SK-N-SH (cell line): ENCODE measurements around the gene SLC7A14. TPM values are rescaled to one million over a fixed set of nuclear protein-coding genes. Genes with fewer than 3 reads are reported as not detected.

Experiments used
- CTCF ChIA-PET: fragments of 300-600, 350-600 bp; formaldehyde crosslinking; extraction: SDS; loops from one replicate; lab custom pipeline; 2021; lab: Yijun Ruan, JAX
- POLR2A ChIA-PET: fragments of 350-600 bp; sonication (Branson Sonifier 250); formaldehyde crosslinking; extraction: SDS; loops from one replicate; lab custom pipeline; 2020; ENCODE audit warnings: antibody characterized with exemption, inconsistent platforms; lab: Yijun Ruan, JAX
- DNase-seq: peaks from one replicate; pipeline ENCODE4 v3.0.0; 2012
- H2AFZ ChIP-seq: fragments of 200-600 bp; sonication (generic); 2 replicates; pipeline ENCODE4 v1.8.1; 2016; ENCODE audit warnings: antibody characterized with exemption, mild to moderate bottlenecking, low read depth
- H3F3A ChIP-seq: fragments of 200-600 bp; sonication (generic); replicated peaks from 2 replicates; pipeline ENCODE3; 2016; ENCODE audit warnings: antibody characterized with exemption, mild to moderate bottlenecking; ENCODE audit not compliant: insufficient read depth
- H3K27ac ChIP-seq, 2 experiments: fragments of 200-500 bp in 1 of 2; fragments of 200-600 bp in 1 of 2; sonication (Bioruptor generic) in 1 of 2; sonication (generic), shearing (Covaris generic) in 1 of 2; 2 replicates each; pipeline versions ENCODE4 v1.5.1 to v1.6.1; 2014 to 2016; ENCODE audit warnings: low read depth in 2 of 2, inconsistent platforms in 1 of 2, low read length in 1 of 2, mild to moderate bottlenecking in 1 of 2, mixed read lengths in 1 of 2
- H3K27me3 ChIP-seq: fragments of 200-600 bp; sonication (generic), shearing (Covaris generic); 2 replicates; pipeline ENCODE4 v1.6.1; 2016; ENCODE audit warnings: mixed run types; ENCODE audit not compliant: insufficient read depth
- H3K36me3 ChIP-seq, 2 experiments: fragments of 200-500 bp in 1 of 2; fragments of 200-600 bp in 1 of 2; sonication (Bioruptor generic) in 1 of 2; sonication (generic) in 1 of 2; replicated peaks in 1 of 2; 2 replicates each; pipeline versions ENCODE3 to v1.5.1; 2014 to 2016; ENCODE audit warnings: low read length in 1 of 2, mild to moderate bottlenecking in 1 of 2; ENCODE audit not compliant: insufficient read depth in 2 of 2, control insufficient read depth in 1 of 2
- H3K4me1 ChIP-seq, 2 experiments: fragments of 200-500 bp in 1 of 2; fragments of 200-600 bp in 1 of 2; sonication (Bioruptor generic) in 1 of 2; sonication (generic), shearing (Covaris generic) in 1 of 2; 2 replicates each; pipeline versions ENCODE4 v1.5.1 to v1.6.1; 2014 to 2016; ENCODE audit warnings: low read depth in 1 of 2, low read length in 1 of 2, mixed run types in 1 of 2; ENCODE audit not compliant: insufficient read depth in 2 of 2, control insufficient read depth in 1 of 2
- H3K4me2 ChIP-seq: fragments of 200-600 bp; sonication (generic), shearing (Covaris generic); 2 replicates; pipeline ENCODE4 v1.6.1; 2017; ENCODE audit warnings: mixed run types
- H3K4me3 ChIP-seq, 2 experiments: fragments of 200-500 bp in 1 of 2; fragments of 200-600 bp in 1 of 2; sonication (Bioruptor generic) in 1 of 2; sonication (generic), shearing (Covaris generic) in 1 of 2; 2 replicates each; pipeline versions ENCODE4 v1.5.1 to v1.8.1; 2014 to 2016; ENCODE audit warnings: low read depth in 2 of 2, inconsistent platforms in 1 of 2, low read length in 1 of 2, mild to moderate bottlenecking in 1 of 2, mixed read lengths in 1 of 2, moderate library complexity in 1 of 2
- H3K79me2 ChIP-seq: fragments of 200-600 bp; sonication (generic); 2 replicates; pipeline ENCODE4 v1.8.1; 2017; ENCODE audit warnings: mild to moderate bottlenecking; ENCODE audit not compliant: insufficient read depth
- H3K9ac ChIP-seq: fragments of 200-600 bp; sonication (generic); 2 replicates; pipeline ENCODE4 v1.6.1; 2017; ENCODE audit warnings: mixed run types
- H3K9me2 ChIP-seq: fragments of 200-600 bp; sonication (generic); 2 replicates; pipeline ENCODE4 v1.6.1; 2017; ENCODE audit warnings: mixed run types
- H3K9me3 ChIP-seq: fragments of 200-600 bp; sonication (generic); 2 replicates; pipeline ENCODE4 v1.6.1; 2017; ENCODE audit warnings: mixed run types, mild to moderate bottlenecking, moderate library complexity
- H4K20me1 ChIP-seq: fragments of 200-600 bp; sonication (generic); 2 replicates; pipeline ENCODE4 v1.6.1; 2017; ENCODE audit warnings: mild to moderate bottlenecking, mixed run types; ENCODE audit not compliant: insufficient read depth
- EP300 ChIP-seq, 2 experiments: IDR thresholded peaks; 2 replicates each; pipeline versions ENCODE4 v1.4.0 to v1.6.1; 2012; ENCODE audit warnings: borderline replicate concordance in 1 of 2, low read depth in 1 of 2, low read length in 1 of 2
- FOSL2 ChIP-seq: IDR thresholded peaks from 2 replicates; pipeline ENCODE4 v1.4.0; 2012; ENCODE audit warnings: low read depth, mild to moderate bottlenecking, moderate library complexity, borderline replicate concordance
- FOXJ3 ChIP-seq: sonication (generic); formaldehyde crosslinking; IDR thresholded peaks from 2 replicates; pipeline ENCODE4 v1.5.1; 2020; ENCODE audit warnings: mild to moderate bottlenecking, missing genetic modification reagents
- GABPA ChIP-seq: IDR thresholded peaks from 2 replicates; pipeline ENCODE4 v1.4.0; 2012; ENCODE audit warnings: low read depth, mild to moderate bottlenecking
- GATA2 ChIP-seq: sonication (generic); formaldehyde crosslinking; IDR thresholded peaks from 2 replicates; pipeline ENCODE4 v1.5.0; 2020; ENCODE audit warnings: mild to moderate bottlenecking, missing genetic modification reagents
- JUND ChIP-seq: IDR thresholded peaks from 2 replicates; pipeline ENCODE4 v1.4.0; 2012
- MEF2A ChIP-seq: IDR thresholded peaks from 2 replicates; pipeline ENCODE4 v1.4.0; 2012; ENCODE audit warnings: low read depth, borderline replicate concordance
- MXI1 ChIP-seq: IDR thresholded peaks from 2 replicates; pipeline ENCODE4 v1.6.1; 2012; ENCODE audit warnings: mild to moderate bottlenecking, low read depth, low read length, improper control_type of control experiment
- NFIC ChIP-seq: IDR thresholded peaks from 2 replicates; pipeline ENCODE4 v1.4.0; 2012; ENCODE audit warnings: borderline replicate concordance
- NRF1 ChIP-seq: IDR thresholded peaks from 2 replicates; pipeline ENCODE4 v1.6.1; 2012; ENCODE audit warnings: low read depth, mild to moderate bottlenecking, low read length
- POLR2AphosphoS5 ChIP-seq: IDR thresholded peaks from 2 replicates; pipeline ENCODE4 v1.6.1; 2012; ENCODE audit warnings: low read depth, low read length
- RFX5 ChIP-seq: IDR thresholded peaks from 2 replicates; pipeline ENCODE4 v1.6.1; 2012; ENCODE audit warnings: mild to moderate bottlenecking, improper control_type of control experiment, low read length
- SIN3A ChIP-seq: IDR thresholded peaks from 2 replicates; pipeline ENCODE4 v1.6.1; 2012; ENCODE audit warnings: low read depth, mild to moderate bottlenecking, low read length, moderate library complexity, borderline replicate concordance
- SMC3 ChIP-seq: IDR thresholded peaks from 2 replicates; pipeline ENCODE4 v1.6.1; 2012; ENCODE audit warnings: low read depth, low read length, improper control_type of control experiment
- TCF12 ChIP-seq: IDR thresholded peaks from 2 replicates; pipeline ENCODE4 v1.4.0; 2012
- WGBS: methylation state at CpG from one replicate; pipeline ENCODE4 v1.1.6; 2017; ENCODE audit warnings: low lambda C conversion rate; 5-methylcytosine and 5-hydroxymethylcytosine counted together
- polyA plus RNA-seq, 3 experiments: library from polyadenylated mRNA; depleted of rRNA; stranded (reverse); fragments of >200 nt; gene quantifications; 2 replicates each; pipeline ENCODE4 v1.2.3, GENCODE V29; 2012
- TF ChIP-seq, protein P1 (sequence below): IDR thresholded peaks from 2 replicates; pipeline ENCODE4 v1.6.1; 2012; ENCODE audit warnings: mild to moderate bottlenecking, low read depth, low read length, moderate library complexity

Gene SLC7A14
- polyA plus RNA-seq, 1 of the 3 experiments (the other 2 are of a cell fraction): 2.5 TPM

DNA sequence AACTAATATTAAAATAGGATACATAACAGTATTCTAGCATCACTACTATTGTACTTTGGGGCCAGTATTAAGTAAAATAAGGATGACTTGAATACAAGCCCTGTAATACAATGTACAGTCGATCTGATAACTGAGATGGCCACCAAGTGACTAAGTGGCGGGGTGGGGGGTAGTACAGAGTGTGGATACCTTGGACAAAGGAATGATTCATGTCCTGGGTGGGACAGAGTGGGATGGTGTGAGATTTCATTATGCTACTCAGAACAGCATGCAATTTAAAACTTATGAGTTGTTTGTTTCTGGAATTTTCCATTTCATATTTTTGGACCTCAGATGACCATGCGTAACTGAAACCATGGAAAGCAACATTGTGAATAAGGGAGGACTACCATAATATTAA is 46.0 kb downstream of the SLC7A14 start:
- POLR2A ChIA-PET: no interaction called here

DNA sequence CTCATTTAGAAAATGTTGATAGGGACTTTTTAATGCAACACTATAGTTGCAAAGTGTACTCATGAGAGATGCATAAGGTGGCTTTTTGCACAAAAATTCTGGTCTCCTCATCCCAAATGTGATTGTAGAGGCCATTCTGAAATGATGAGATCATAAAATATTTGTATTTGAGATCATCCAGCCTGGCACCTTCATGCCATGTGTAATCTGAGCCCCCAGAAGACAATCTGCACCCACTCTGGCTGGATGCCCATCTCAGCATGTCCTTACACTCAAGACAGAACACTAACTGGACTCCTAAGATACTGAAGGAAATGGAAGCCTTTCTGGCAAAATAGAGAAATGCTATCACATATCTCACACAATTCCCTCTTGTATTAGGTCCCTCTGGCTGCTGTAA is 49.2 kb downstream of the SLC7A14 start:
- TF ChIP-seq TCF12 (peak; percentile 51; the same call in 1 of the 2 replicates), MEF2A (no peak), NFIC (peak; percentile 71), JUND (peak; percentile 53)
- TF ChIP-seq, protein P1, sequence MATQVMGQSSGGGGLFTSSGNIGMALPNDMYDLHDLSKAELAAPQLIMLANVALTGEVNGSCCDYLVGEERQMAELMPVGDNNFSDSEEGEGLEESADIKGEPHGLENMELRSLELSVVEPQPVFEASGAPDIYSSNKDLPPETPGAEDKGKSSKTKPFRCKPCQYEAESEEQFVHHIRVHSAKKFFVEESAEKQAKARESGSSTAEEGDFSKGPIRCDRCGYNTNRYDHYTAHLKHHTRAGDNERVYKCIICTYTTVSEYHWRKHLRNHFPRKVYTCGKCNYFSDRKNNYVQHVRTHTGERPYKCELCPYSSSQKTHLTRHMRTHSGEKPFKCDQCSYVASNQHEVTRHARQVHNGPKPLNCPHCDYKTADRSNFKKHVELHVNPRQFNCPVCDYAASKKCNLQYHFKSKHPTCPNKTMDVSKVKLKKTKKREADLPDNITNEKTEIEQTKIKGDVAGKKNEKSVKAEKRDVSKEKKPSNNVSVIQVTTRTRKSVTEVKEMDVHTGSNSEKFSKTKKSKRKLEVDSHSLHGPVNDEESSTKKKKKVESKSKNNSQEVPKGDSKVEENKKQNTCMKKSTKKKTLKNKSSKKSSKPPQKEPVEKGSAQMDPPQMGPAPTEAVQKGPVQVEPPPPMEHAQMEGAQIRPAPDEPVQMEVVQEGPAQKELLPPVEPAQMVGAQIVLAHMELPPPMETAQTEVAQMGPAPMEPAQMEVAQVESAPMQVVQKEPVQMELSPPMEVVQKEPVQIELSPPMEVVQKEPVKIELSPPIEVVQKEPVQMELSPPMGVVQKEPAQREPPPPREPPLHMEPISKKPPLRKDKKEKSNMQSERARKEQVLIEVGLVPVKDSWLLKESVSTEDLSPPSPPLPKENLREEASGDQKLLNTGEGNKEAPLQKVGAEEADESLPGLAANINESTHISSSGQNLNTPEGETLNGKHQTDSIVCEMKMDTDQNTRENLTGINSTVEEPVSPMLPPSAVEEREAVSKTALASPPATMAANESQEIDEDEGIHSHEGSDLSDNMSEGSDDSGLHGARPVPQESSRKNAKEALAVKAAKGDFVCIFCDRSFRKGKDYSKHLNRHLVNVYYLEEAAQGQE: no peak
- H3F3A ChIP-seq: no peaks in the 10 kb centered on the region
- H3K79me2 ChIP-seq: no peaks in the 10 kb centered on the region
- H3K9me2 ChIP-seq: no peaks in the 10 kb centered on the region
- ChIA-PET POLR2A (no interaction called here), CTCF (no interaction called here)
- DNase-seq: no peak
- no peaks in the 10 kb centered on the region for H3K4me1 ChIP-seq
- no peaks in the 10 kb centered on the region for H3K9me3 ChIP-seq
- H2AFZ ChIP-seq: no peak overlapping the region
- H3K36me3 ChIP-seq: no peaks in the 10 kb centered on the region
- no peak overlapping the region for H3K9ac ChIP-seq
- H4K20me1 ChIP-seq: no peaks in the 10 kb centered on the region
- H3K27ac ChIP-seq: no peak overlapping the region
- no peak overlapping the region for H3K4me3 ChIP-seq
- H3K27me3 ChIP-seq: no peaks in the 10 kb centered on the region
- H3K4me2 ChIP-seq: no peak overlapping the region

More for the DNA sequence above, 46.0 kb downstream of the SLC7A14 start:
- Histone ChIP-seq H3F3A (no peaks in the 10 kb centered on the region), H3K9ac (no peak overlapping the region), H3K27me3 (no peaks in the 10 kb centered on the region), H3K9me3 (no peaks in the 10 kb centered on the region), H3K4me2 (no peak overlapping the region), H3K4me3 (no peak overlapping the region), H3K9me2 (no peaks in the 10 kb centered on the region), H3K36me3 (no peaks in the 10 kb centered on the region), H3K79me2 (no peaks in the 10 kb centered on the region), H4K20me1 (no peaks in the 10 kb centered on the region), H2AFZ (no peak overlapping the region), H3K4me1 (no peaks in the 10 kb centered on the region), H3K27ac (no peak overlapping the region)
- no peak for TF ChIP-seq FOXJ3
- no peak for TF ChIP-seq NRF1
- TF ChIP-seq RFX5: no peak
- TF ChIP-seq GATA2 (CRISPR knock-in tag): no peak
- TF ChIP-seq SIN3A: no peak
- TF ChIP-seq EP300 (IDR thresholded peaks at IDR 0.05; ENCODE audit: borderline replicate concordance in 1 of 2, low read depth in 1 of 2, low read length in 1 of 2): no peak
- TF ChIP-seq, protein P1: no peak
- no peak for TF ChIP-seq JUND
- no peak for TF ChIP-seq FOSL2
- TF ChIP-seq MXI1: no peak
- no peak for TF ChIP-seq POLR2AphosphoS5
- TF ChIP-seq GABPA: no peak
- TF ChIP-seq SMC3: no peak
- DNase-seq: no peak
- CTCF ChIA-PET: no interaction called here
- 88% methylated on average over 3 of the region's 3 CpGs for WGBS
